CD14-positive monocyte (primary cell): ENCODE results near the gene TRMU. TPM values are rescaled to one million over a fixed set of nuclear protein-coding genes. Genes with fewer than 3 reads are reported as not detected.
A peak's percentile ranks its signal among the peaks of the same experiment; 100 is the strongest.

Source experiments
- DNase-seq, 3 donors: peaks; one replicate each; pipeline ENCODE4 v3.0.0-alpha.2; 2011 to 2022
- H2AFZ ChIP-seq: 2 replicates; pipeline ENCODE4 v1.6.0; 2012; ENCODE audit warnings: mild to moderate bottlenecking, low read depth, low read length, inconsistent platforms; ENCODE audit not compliant: insufficient read depth, poor library complexity, severe bottlenecking
- H3K27ac ChIP-seq, 2 donors: 1 replicate in 1 of 2; 2 replicates in 1 of 2; pipeline ENCODE4 v1.5.1; 2012 to 2013; ENCODE audit warnings: low read length in 2 of 2, control low read depth in 1 of 2, inconsistent platforms in 1 of 2, low read depth in 1 of 2, mild to moderate bottlenecking in 1 of 2
- H3K27me3 ChIP-seq, 2 donors: one replicate each; pipeline versions ENCODE4 v1.6.0 to v1.6.1; 2011 to 2013; ENCODE audit warnings: low read length in 2 of 2; ENCODE audit not compliant: control insufficient read depth in 2 of 2, insufficient read depth in 2 of 2
- H3K36me3 ChIP-seq, 2 donors: replicated peaks in 1 of 2; 1 replicate in 1 of 2; 2 replicates in 1 of 2; pipeline versions ENCODE4 v1.5.1 to v1.6.1; 2012 to 2013; ENCODE audit warnings: low read length in 2 of 2, control low read depth in 1 of 2, inconsistent platforms in 1 of 2, mild to moderate bottlenecking in 1 of 2; ENCODE audit not compliant: insufficient read depth in 2 of 2, control insufficient read depth in 1 of 2
- H3K4me1 ChIP-seq, 2 donors: 1 replicate in 1 of 2; 2 replicates in 1 of 2; pipeline versions ENCODE4 v1.5.1 to v1.6.1; 2012 to 2013; ENCODE audit warnings: low read length in 2 of 2, control low read depth in 1 of 2, inconsistent platforms in 1 of 2, mild to moderate bottlenecking in 1 of 2, moderate library complexity in 1 of 2; ENCODE audit not compliant: insufficient read depth in 2 of 2, control insufficient read depth in 1 of 2
- H3K4me2 ChIP-seq: replicated peaks from 2 replicates; pipeline ENCODE3; 2012; ENCODE audit warnings: low read length, moderate library complexity, mild to moderate bottlenecking; ENCODE audit not compliant: poor library complexity, severe bottlenecking; ENCODE audit errors: extremely low read depth
- H3K4me3 ChIP-seq, 3 experiments: fragments of 200-600 bp in 1 of 3; sonication (generic) in 1 of 3; replicated peaks in 1 of 3; 1 replicate in 2 of 3; 2 replicates in 1 of 3; pipeline ENCODE4 v1.5.1; 2011 to 2013; ENCODE audit warnings: low read length in 3 of 3, mild to moderate bottlenecking in 3 of 3, control low read depth in 2 of 3, low read depth in 2 of 3, inconsistent platforms in 1 of 3, moderate library complexity in 1 of 3
- H3K79me2 ChIP-seq: 2 replicates; pipeline ENCODE4 v1.6.0; 2012; ENCODE audit warnings: mild to moderate bottlenecking, control low read depth, inconsistent platforms, low read length, moderate library complexity; ENCODE audit not compliant: insufficient read depth
- H3K9ac ChIP-seq: 2 replicates; pipeline ENCODE4 v1.6.0; 2017; ENCODE audit warnings: low read length, mild to moderate bottlenecking; ENCODE audit not compliant: insufficient read depth, poor library complexity, severe bottlenecking
- H3K9me3 ChIP-seq, 2 donors: replicated peaks in 1 of 2; 1 replicate in 1 of 2; 2 replicates in 1 of 2; pipeline versions ENCODE4 v1.5.1 to v1.6.1; 2012 to 2013; ENCODE audit warnings: low read length in 2 of 2, control low read depth in 1 of 2; ENCODE audit not compliant: control insufficient read depth in 1 of 2, insufficient read depth in 1 of 2
- H4K20me1 ChIP-seq: 2 replicates; pipeline ENCODE4 v1.6.0; 2012; ENCODE audit warnings: mild to moderate bottlenecking, low read length, control low read depth, moderate library complexity; ENCODE audit not compliant: insufficient read depth
- H3K27ac Mint-ChIP-seq, 7 donors: one replicate each; pipeline ENCODE4 v1.8.0; 2020; ENCODE audit warnings: mild to moderate bottlenecking in 7 of 7, mixed read lengths in 7 of 7, moderate library complexity in 6 of 7, inconsistent platforms in 2 of 7
- H3K27me3 Mint-ChIP-seq, 3 donors: one replicate each; pipeline ENCODE4 v1.8.0; 2021 to 2022; ENCODE audit warnings: low read depth in 3 of 3, mild to moderate bottlenecking in 3 of 3, mixed read lengths in 3 of 3, moderate library complexity in 3 of 3, inconsistent platforms in 1 of 3
- H3K36me3 Mint-ChIP-seq, 2 donors: one replicate each; pipeline ENCODE4 v1.8.0; 2020; ENCODE audit warnings: mixed read lengths in 2 of 2, inconsistent platforms in 1 of 2, mild to moderate bottlenecking in 1 of 2
- H3K4me1 Mint-ChIP-seq: one replicate; pipeline ENCODE4 v1.8.0; 2020; ENCODE audit warnings: mild to moderate bottlenecking, mixed read lengths
- H3K4me3 Mint-ChIP-seq, 2 donors: one replicate each; pipeline ENCODE4 v1.8.0; 2020; ENCODE audit warnings: mild to moderate bottlenecking in 2 of 2, mixed read lengths in 2 of 2, moderate library complexity in 1 of 2
- H3K9me3 Mint-ChIP-seq, 7 donors: one replicate each; pipeline ENCODE4 v1.8.0; 2020 to 2022; ENCODE audit warnings: mixed read lengths in 7 of 7, mild to moderate bottlenecking in 6 of 7, moderate library complexity in 6 of 7, inconsistent platforms in 2 of 7
- WGBS: methylation state at CpG from one replicate; pipeline ENCODE4 v1.1.5; 2013; ENCODE audit warnings: missing lambda C conversion rate; ENCODE audit not compliant: insufficient coverage; 5-methylcytosine and 5-hydroxymethylcytosine counted together
- intact Hi-C, 2 donors: fragments of 100-400 bp; cut with micrococcal nuclease; formaldehyde crosslinking; loops; one replicate each; pipeline versions ENCODE4 v1.15.0 to v1.15.1; 2023
- polyA plus RNA-seq, 3 donors: library from polyadenylated mRNA; depleted of rRNA in 1 of 3; unstranded in 2 of 3; stranded (reverse) in 1 of 3; fragments of 300-500 nt in 2 of 3; fragments of >200 nt in 1 of 3; fragmentation: Illumina TruSeq in 2 of 3; gene quantifications; 1 replicate in 2 of 3; 2 replicates in 1 of 3; pipeline ENCODE4 v1.2.3, GENCODE V29; 2012 to 2021
- TF ChIP-seq, protein P1 (sequence below): fragments of 200-600 bp; IDR thresholded peaks from one replicate; pipeline ENCODE4 v1.8.0; 2022; ENCODE audit warnings: antibody characterized with exemption, mild to moderate bottlenecking

Gene TRMU
- polyA plus RNA-seq, 3 donors: 4.7 to 32.9 (median 5.6) TPM

DNA sequence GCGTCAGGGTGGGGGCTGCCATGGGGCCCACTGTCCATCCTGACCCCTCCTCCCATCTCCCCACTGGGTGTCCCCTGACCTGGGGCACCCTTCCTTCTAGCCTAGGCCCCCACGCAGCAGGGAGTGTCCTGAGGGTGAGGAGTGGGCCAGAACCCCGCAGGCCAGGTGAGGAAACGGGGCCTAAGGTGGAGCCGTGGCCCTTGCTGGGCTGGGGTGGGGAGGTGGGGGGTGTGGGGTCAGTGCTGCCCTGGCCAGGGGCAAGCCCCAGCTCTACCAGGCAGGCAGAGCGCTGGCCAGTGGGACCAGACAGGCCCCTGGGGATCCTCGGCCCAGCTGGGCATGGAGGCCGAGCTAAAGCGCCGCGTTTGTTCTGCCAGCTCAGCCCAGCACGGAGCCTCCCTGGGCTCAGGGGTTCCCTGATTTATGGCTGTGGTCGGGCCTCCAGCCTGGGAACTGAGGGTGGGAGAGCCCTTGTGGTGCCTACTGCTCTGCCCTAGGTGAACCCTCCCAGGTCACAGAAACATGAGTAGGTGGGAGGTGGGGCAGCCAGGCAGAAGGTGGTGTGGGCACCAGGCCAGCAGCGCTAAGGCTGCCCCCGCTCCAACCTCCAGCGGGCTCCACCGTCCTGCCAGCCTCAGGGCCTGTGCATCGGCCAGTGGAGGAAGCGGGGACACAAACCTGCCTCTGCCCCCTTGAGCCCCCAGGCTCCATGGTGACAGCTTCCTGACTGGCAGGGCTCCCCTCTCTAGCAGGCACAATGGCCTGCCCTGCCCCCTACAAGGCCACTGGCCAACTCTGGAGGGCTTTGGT lies 22.4 kb downstream of the TRMU start:
- Histone ChIP-seq H3K9me3 (no peaks in the 10 kb centered on the region), H3K4me2 (no peak overlapping the region), H4K20me1 (peaks cover 18% of the 10 kb centered on the region), H3K4me3 (no peak overlapping the region), H2AFZ (no peak overlapping the region), H3K9ac (no peak overlapping the region), H3K36me3 (peaks cover 40 to 47% of the 10 kb centered on the region in 2 donors), H3K27ac (no peak overlapping the region), H3K4me1 (no peaks in the 10 kb centered on the region), H3K27me3 (no peaks in the 10 kb centered on the region), H3K79me2 (no peaks in the 10 kb centered on the region)
- no peak overlapping the region for H3K27ac Mint-ChIP-seq
- no peak overlapping the region for H3K4me3 Mint-ChIP-seq
- H3K36me3 Mint-ChIP-seq: peaks cover 43 to 57% of the 10 kb centered on the region in 2 donors
- DNase-seq: no peak
- WGBS: 61% methylated on average over 16 of the region's 19 CpGs
- peaks cover 2 to 12% (median 6%) of the 10 kb centered on the region in 3 donors for H3K27me3 Mint-ChIP-seq
- intact Hi-C loops: no loop called here
- TF ChIP-seq, protein P1, sequence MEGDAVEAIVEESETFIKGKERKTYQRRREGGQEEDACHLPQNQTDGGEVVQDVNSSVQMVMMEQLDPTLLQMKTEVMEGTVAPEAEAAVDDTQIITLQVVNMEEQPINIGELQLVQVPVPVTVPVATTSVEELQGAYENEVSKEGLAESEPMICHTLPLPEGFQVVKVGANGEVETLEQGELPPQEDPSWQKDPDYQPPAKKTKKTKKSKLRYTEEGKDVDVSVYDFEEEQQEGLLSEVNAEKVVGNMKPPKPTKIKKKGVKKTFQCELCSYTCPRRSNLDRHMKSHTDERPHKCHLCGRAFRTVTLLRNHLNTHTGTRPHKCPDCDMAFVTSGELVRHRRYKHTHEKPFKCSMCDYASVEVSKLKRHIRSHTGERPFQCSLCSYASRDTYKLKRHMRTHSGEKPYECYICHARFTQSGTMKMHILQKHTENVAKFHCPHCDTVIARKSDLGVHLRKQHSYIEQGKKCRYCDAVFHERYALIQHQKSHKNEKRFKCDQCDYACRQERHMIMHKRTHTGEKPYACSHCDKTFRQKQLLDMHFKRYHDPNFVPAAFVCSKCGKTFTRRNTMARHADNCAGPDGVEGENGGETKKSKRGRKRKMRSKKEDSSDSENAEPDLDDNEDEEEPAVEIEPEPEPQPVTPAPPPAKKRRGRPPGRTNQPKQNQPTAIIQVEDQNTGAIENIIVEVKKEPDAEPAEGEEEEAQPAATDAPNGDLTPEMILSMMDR: no peak
- H3K4me1 Mint-ChIP-seq: no peaks in the 10 kb centered on the region
- H3K9me3 Mint-ChIP-seq: peaks cover 0 to 3% (median 0%) of the 10 kb centered on the region in 7 donors

DNA sequence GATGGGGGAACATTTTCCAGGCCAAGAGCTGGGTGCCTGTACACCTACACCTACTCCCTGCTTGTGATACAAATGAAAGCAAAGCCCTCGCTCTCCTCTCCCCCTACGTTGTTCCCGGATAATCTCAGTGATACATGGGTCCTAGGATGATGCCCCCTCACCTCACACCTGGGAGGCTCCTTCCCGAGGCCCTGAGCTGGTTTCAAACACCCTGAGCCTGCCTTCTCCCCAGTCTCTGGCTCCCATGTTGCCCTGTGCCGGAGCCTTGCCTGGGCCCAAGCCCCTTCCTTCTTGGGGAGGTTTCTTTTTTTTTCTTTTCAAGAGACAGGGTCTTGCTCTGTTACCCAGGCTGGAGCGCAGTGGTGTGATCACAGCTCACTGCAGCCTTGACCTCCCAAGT lies 23.3 kb downstream of the TRMU start:
- Histone ChIP-seq H3K79me2 (no peaks in the 10 kb centered on the region), H3K9me3 (no peaks in the 10 kb centered on the region), H3K36me3 (peaks cover 31 to 39% of the 10 kb centered on the region in 2 donors), H2AFZ (no peak overlapping the region), H3K27ac (no peak overlapping the region), H3K4me1 (no peaks in the 10 kb centered on the region), H3K9ac (no peak overlapping the region), H3K27me3 (no peaks in the 10 kb centered on the region), H3K4me2 (no peak overlapping the region), H4K20me1 (peaks cover 15% of the 10 kb centered on the region), H3K4me3 (no peak overlapping the region)
- Mint-ChIP-seq H3K27me3 (peaks cover 2 to 12% (median 6%) of the 10 kb centered on the region in 3 donors), H3K27ac (peak overlapping the region in 1 of 7 donors; percentile 33), H3K4me3 (no peak overlapping the region), H3K36me3 (peaks cover 39 to 49% of the 10 kb centered on the region in 2 donors), H3K9me3 (peaks cover 0 to 3% (median 0%) of the 10 kb centered on the region in 7 donors), H3K4me1 (no peaks in the 10 kb centered on the region)
- TF ChIP-seq, protein P1: no peak
- intact Hi-C loops: no loop called here
- DNase-seq: no peak
- WGBS: 100% methylated on average over 4 of the region's 6 CpGs
